HEK293T (cell line): ENCODE data around the gene SLC44A3.

Experiments
- CTCF ChIA-PET: fragments of 350-600 bp; formaldehyde crosslinking; extraction: SDS; loops from one replicate; lab custom pipeline; 2021; ENCODE audit warnings: antibody characterized with exemption, inconsistent platforms; lab: Yijun Ruan, JAX
- POLR2A ChIA-PET: fragments of 350-600 bp; formaldehyde crosslinking; extraction: SDS; loops from one replicate; lab custom pipeline; 2020; ENCODE audit warnings: antibody characterized with exemption, inconsistent platforms; lab: Yijun Ruan, JAX
- DNase-seq: peaks from one replicate; pipeline ENCODE4 v3.0.0; 2012; ENCODE audit warnings: mixed read lengths; ENCODE audit errors: extremely low spot score
- ARNT ChIP-seq: fragments of 450-650 bp; IDR thresholded peaks from 2 replicates; pipeline ENCODE4 v1.6.1; 2017; ENCODE audit warnings: mild to moderate bottlenecking
- BHLHE40 ChIP-seq: fragments of 450-650 bp; IDR thresholded peaks from 2 replicates; pipeline ENCODE4 v1.6.1; 2016; ENCODE audit warnings: mild to moderate bottlenecking, moderate library complexity, borderline replicate concordance
- CTBP1 ChIP-seq: fragments of 450-650 bp; IDR thresholded peaks from 2 replicates; pipeline ENCODE4 v1.6.1; 2016; ENCODE audit warnings: borderline replicate concordance
- ELF4 ChIP-seq: fragments of 450-650 bp; IDR thresholded peaks from 2 replicates; pipeline ENCODE4 v1.6.1; 2017; ENCODE audit warnings: antibody characterized with exemption
- FOXA1 ChIP-seq: fragments of 450-650 bp; IDR thresholded peaks from 2 replicates; pipeline ENCODE4 v1.6.1; 2016; ENCODE audit warnings: mild to moderate bottlenecking
- FOXK2 ChIP-seq: fragments of 450-650 bp; IDR thresholded peaks from 2 replicates; pipeline ENCODE4 v1.6.1; 2016; ENCODE audit warnings: mild to moderate bottlenecking
- FOXM1 ChIP-seq: fragments of 450-650 bp; IDR thresholded peaks from 2 replicates; pipeline ENCODE4 v1.6.1; 2017; ENCODE audit warnings: mild to moderate bottlenecking, borderline replicate concordance
- HDGF ChIP-seq: fragments of 450-650 bp; IDR thresholded peaks from 2 replicates; pipeline ENCODE4 v1.6.1; 2017; ENCODE audit warnings: antibody characterized with exemption, borderline replicate concordance
- L3MBTL2 ChIP-seq: fragments of 450-650 bp; conservative IDR thresholded peaks from 2 replicates; pipeline ENCODE4 v1.6.1; 2016; ENCODE audit warnings: mild to moderate bottlenecking
- LEF1 ChIP-seq: fragments of 450-650 bp; IDR thresholded peaks from 2 replicates; pipeline ENCODE4 v1.6.1; 2017; ENCODE audit warnings: mild to moderate bottlenecking, borderline replicate concordance
- NFRKB ChIP-seq: fragments of 450-650 bp; IDR thresholded peaks from 2 replicates; pipeline ENCODE4 v1.6.1; 2016; ENCODE audit warnings: mild to moderate bottlenecking, moderate library complexity
- PKNOX1 ChIP-seq: fragments of 450-650 bp; IDR thresholded peaks from 2 replicates; pipeline ENCODE4 v1.6.1; 2016
- SP1 ChIP-seq: fragments of 450-650 bp; IDR thresholded peaks from 2 replicates; pipeline ENCODE4 v1.6.1; 2017
- SUZ12 ChIP-seq: fragments of 450-650 bp; IDR thresholded peaks from 2 replicates; pipeline ENCODE4 v1.6.1; 2016; ENCODE audit warnings: mild to moderate bottlenecking
- TARDBP ChIP-seq: fragments of 450-650 bp; IDR thresholded peaks from 2 replicates; pipeline ENCODE4 v1.6.1; 2016
- ZNF384 ChIP-seq: fragments of 450-650 bp; IDR thresholded peaks from 2 replicates; pipeline ENCODE4 v1.6.1; 2016

SLC44A3 gene

DNA sequence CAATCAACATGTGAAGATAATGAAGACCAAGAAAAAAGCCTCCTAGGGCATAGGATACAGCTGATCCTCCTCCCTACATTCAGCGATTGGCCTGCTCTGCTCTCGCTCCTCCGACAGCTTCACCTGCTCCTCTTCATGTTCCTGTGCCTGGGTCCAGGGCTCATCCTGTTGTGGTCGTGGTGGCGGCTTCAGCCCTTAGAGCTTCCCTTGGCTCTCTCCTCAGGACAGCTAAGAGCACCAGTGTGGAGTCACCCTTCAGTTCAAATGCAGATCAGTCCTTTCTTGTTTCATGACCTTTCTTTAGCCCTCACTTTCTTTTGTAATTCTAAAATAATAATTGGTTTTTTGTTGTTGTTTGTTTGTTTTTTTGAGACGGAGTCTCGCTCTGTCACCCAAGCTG is 88.0 kb downstream of the SLC44A3 start:
- POLR2A ChIA-PET: no interaction called here
- CTCF ChIA-PET: no interaction called here
- DNase-seq: no peak
- TF ChIP-seq TARDBP (no peak), ELF4 (no peak), L3MBTL2 (no peak), CTBP1 (no peak), FOXM1 (no peak), SUZ12 (no peak), SP1 (no peak), HDGF (no peak), FOXK2 (no peak), ZNF384 (no peak), PKNOX1 (no peak), ARNT (no peak), LEF1 (no peak)

GRCh38 chr1:94908965-94909364 is 88.8 kb downstream of the SLC44A3 start:
- CTCF ChIA-PET: interaction anchor here (0.7 kb wide), 1 partner anchor 19 kb away, joined by 3 read pairs; no protein-coding TSS in a partner anchor
- no peak for DNase-seq
- TF ChIP-seq LEF1 (no peak), ZNF384 (peak; percentile 72; the same call in 1 of the 2 replicates), FOXK2 (no peak)
- POLR2A ChIA-PET: no interaction called here

DNA sequence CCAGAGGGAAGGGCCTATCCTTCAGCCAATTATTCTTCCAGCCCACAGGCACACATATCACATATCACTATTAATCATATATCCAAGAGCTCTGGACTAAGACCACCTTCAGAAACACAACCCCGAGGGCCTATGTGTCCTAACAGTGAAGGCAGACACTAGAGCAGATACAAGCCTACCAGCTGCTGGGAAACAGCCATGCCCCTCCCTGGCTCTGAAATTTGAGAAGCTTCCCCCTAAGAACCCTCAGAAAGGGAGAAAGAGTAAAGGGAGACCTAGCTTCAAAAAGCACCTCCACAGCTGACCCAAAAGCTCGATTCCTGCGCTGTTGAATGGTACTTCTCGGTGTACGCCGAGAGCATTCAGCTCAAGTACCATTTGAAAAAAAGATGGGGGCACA is 89.3 kb downstream of the SLC44A3 start:
- no peak for DNase-seq
- ChIA-PET CTCF (interaction anchor here (0.5 to 1.0 kb wide), 3 partner anchors 18 to 1686 kb away, joined by 3 read pairs; no protein-coding TSS in a partner anchor), POLR2A (interaction anchor here (0.9 to 1.2 kb wide), 2 partner anchors 14 to 18 kb away, joined by 3 read pairs; partner anchors contain the start of gene CNN3)
- TF ChIP-seq PKNOX1: peak; percentile 25; the same call in 1 of the 2 replicates
- no peak for TF ChIP-seq FOXK2

DNA sequence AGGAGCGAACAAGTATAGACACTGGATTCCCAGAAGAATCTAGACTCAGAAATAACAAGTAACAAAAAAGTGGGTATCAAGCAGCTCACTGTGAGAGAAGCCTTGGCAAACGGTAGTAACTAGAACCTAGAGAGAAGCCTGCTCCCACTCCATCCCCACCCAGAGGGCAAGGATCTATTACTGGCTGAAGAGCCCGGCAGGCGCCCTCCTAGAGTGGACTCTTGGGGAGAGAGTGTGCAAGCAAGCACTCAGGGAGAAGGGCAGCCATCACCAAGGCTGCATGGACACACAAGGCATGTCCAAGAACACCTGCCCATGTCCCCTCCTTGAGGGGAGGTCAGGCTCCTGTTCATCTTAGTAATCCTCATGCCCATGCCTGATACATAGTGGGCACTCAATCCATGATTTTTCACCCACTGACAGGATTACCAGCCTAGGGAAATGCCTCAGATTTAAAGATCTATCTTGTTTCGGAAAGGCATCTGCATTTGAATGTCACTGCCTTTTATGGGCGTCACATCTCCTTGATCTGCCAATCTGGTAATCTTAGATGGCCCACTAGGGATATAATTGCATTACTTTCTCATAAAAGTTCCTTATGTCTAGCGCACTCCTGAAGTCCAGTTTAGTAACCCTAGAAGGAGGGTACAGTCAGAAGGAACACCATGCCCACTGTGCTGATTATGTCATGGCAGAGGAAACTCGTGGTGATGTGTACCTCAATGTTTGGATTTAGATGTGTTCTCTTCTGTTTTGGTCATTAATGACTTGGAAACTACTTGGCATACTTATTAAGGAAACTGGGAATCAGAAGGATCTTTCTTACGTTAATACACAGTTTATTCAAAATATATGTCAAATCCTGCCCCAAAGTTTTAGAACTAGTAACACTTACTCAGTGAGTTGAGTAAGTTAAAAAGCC is 92.4 kb downstream of the SLC44A3 start:
- TF ChIP-seq FOXK2: no peak
- peak; percentile 21; the same call in 1 of the 2 replicates for TF ChIP-seq PKNOX1
- CTCF ChIA-PET: interaction anchor here (1.5 kb wide), 2 partner anchors 11 to 58 kb away, joined by 3 to 7 read pairs; no protein-coding TSS in a partner anchor
- no peak for DNase-seq
- POLR2A ChIA-PET: interaction anchor here (0.9 to 1.4 kb wide), 2 partner anchors 10 to 15 kb away, joined by 3 read pairs; partner anchors contain the start of gene CNN3

DNA sequence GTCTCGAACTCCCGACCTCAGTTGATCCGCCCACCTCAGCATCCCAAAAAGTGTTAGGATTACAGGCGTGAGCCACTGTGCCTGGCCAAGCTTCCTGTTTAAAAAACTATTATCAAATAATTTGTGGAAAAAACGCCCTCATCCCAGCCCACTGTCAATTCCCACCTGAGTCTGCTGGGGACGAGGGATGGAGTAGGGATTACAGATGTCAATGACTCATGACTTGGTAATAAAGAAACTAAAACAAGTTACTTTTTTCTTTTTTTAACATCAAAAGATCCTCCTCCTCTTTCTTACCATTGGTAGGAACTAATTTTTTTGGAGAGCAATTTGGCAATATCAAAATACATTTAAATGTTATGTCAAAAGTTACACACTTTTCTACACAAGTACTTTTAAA is 97.1 kb downstream of the SLC44A3 start:
- no peak for DNase-seq
- no peak for TF ChIP-seq BHLHE40
- TF ChIP-seq FOXA1: no peak
- TF ChIP-seq NFRKB: no peak
- TF ChIP-seq ARNT: no peak
- no peak for TF ChIP-seq FOXK2
- TF ChIP-seq SUZ12: no peak
- TF ChIP-seq TARDBP: no peak
- no peak for TF ChIP-seq HDGF
- POLR2A ChIA-PET: no interaction called here
- CTCF ChIA-PET: no interaction called here

DNA sequence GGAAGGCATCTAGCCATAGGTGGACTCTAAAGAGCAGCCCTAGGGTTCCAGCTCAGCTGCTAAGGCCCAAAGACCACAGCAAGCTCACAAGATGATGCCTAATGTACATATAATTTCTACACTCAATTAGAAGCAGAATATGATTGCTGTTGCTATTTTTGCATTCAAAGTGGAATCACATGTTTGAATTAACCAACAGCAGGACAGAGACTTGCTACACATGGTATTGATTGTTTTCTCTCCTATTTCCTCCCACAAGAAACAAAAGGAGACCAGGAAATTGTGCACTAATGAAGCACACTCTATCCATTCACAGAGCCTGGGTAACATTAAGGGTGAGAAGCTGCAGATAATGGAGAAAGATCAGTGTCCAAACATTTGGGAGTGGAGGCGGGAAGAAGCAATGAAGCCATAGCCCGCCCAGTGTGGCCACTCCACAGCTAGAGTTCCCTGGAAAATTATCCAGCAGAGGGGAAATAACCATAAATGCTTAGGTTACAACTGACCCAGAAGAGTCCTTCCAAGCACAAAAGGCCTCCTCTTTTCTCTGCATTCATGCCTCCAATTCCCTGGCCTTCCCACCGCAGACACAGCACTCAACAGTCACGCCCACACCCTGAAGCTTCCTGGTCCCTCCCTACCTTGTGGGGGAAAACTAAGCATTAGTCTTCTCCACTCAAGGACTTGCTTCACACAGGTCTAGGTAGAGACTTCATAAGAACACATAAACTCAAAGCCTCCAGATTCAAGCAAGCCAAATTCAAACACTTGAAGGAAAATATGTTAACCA is 99.3 kb downstream of the SLC44A3 start:
- no peak for DNase-seq
- CTCF ChIA-PET: interaction anchor here (0.6 to 2.7 kb wide), 4 partner anchors 65 to 134 kb away, joined by 3 to 11 read pairs (median 3); no protein-coding TSS in a partner anchor
- TF ChIP-seq ARNT (no peak), ZNF384 (no peak), ELF4 (no peak), L3MBTL2 (no peak), SUZ12 (no peak), LEF1 (no peak), FOXK2 (no peak), FOXA1 (no peak), TARDBP (no peak), NFRKB (no peak), CTBP1 (no peak), BHLHE40 (no peak)
- POLR2A ChIA-PET: no interaction called here
